Endothelial cell of umbilical vein (primary cell): ENCODE measurements around the gene HDGFL2. TPM values are rescaled to one million over a fixed set of nuclear protein-coding genes. Genes with fewer than 3 reads are reported as not detected.

Experiments used
- BruUV-seq: library from RNA; stranded (reverse); fragments of 400-500 nt; replicated peaks from 2 replicates; lab custom pipeline; 2021; lab: Mats Ljungman, UMichigan
- CTCF ChIA-PET: fragments of 300-600, 350-600 bp; sonication (Branson Sonifier 250); formaldehyde crosslinking; loops from one replicate; lab custom pipeline; 2021; ENCODE audit warnings: antibody characterized with exemption, inconsistent platforms; lab: Charles Lee
- POLR2A ChIA-PET: fragments of 300-600, 350-600 bp; sonication (Branson Sonifier 250); formaldehyde crosslinking; loops from one replicate; lab custom pipeline; 2021; ENCODE audit warnings: antibody characterized with exemption, inconsistent platforms; lab: Charles Lee
- DNase-seq: peaks from one replicate; pipeline ENCODE4 v3.0.0-alpha.2; 2011; ENCODE audit warnings: low read depth, low spot score
- FAIRE-seq: peaks from 2 replicates; lab custom pipeline; 2011; peaks lifted over from hg19 to GRCh38; lab: Jason Lieb, UNC
- H2AFZ ChIP-seq: 2 replicates; pipeline ENCODE4 v1.6.0; 2012; ENCODE audit warnings: low read depth, low read length, control low read depth, inconsistent platforms
- H3K27ac ChIP-seq: 2 replicates; pipeline ENCODE4 v1.5.1; 2011; ENCODE audit warnings: low read depth, mild to moderate bottlenecking, control low read depth, low read length, moderate library complexity; ENCODE audit not compliant: insufficient read depth
- H3K27me3 ChIP-seq, 2 experiments: 2 replicates each; pipeline versions ENCODE4 v1.6.0 to v1.6.1; 2011; ENCODE audit warnings: low read length in 2 of 2, mixed read lengths in 1 of 2; ENCODE audit not compliant: control insufficient read depth in 2 of 2, insufficient read depth in 2 of 2
- H3K36me3 ChIP-seq, 2 experiments: 2 replicates in 1 of 2; 3 replicates in 1 of 2; pipeline ENCODE4 v1.5.1; 2011; ENCODE audit warnings: low read length in 2 of 2, mild to moderate bottlenecking in 1 of 2, moderate library complexity in 1 of 2; ENCODE audit not compliant: control insufficient read depth in 2 of 2, insufficient read depth in 2 of 2; ENCODE audit errors: extremely low read depth in 1 of 2
- H3K4me1 ChIP-seq: 3 replicates; pipeline ENCODE4 v1.5.1; 2011; ENCODE audit warnings: mild to moderate bottlenecking, low read length; ENCODE audit not compliant: control insufficient read depth, insufficient read depth; ENCODE audit errors: extremely low read depth
- H3K4me2 ChIP-seq: 2 replicates; pipeline ENCODE4 v1.6.1; 2011; ENCODE audit warnings: low read length, control low read depth, mixed read lengths; ENCODE audit not compliant: insufficient read depth
- H3K4me3 ChIP-seq, 3 experiments: fragments of 200-600 bp in 1 of 3; sonication (generic), shearing (Covaris generic) in 1 of 3; replicated peaks in 1 of 3; 2 replicates each; pipeline ENCODE4 v1.5.1; 2011 to 2016; ENCODE audit warnings: control low read depth in 3 of 3, low read length in 3 of 3, mild to moderate bottlenecking in 2 of 3, inconsistent platforms in 1 of 3, low read depth in 1 of 3, moderate library complexity in 1 of 3; ENCODE audit not compliant: insufficient read depth in 1 of 3
- H3K79me2 ChIP-seq: 2 replicates; pipeline ENCODE4 v1.6.0; 2012; ENCODE audit warnings: low read length, inconsistent platforms; ENCODE audit not compliant: control insufficient read depth, insufficient read depth
- H3K9ac ChIP-seq: replicated peaks from 2 replicates; pipeline ENCODE3; 2011; ENCODE audit warnings: low read length, control low read depth; ENCODE audit not compliant: insufficient read depth; ENCODE audit errors: extremely low read depth
- H3K9me1 ChIP-seq: replicated peaks from 3 replicates; pipeline ENCODE4 v1.6.0; 2011; ENCODE audit warnings: mild to moderate bottlenecking, low read length; ENCODE audit not compliant: control insufficient read depth, insufficient read depth; ENCODE audit errors: extremely low read depth
- H3K9me3 ChIP-seq: replicated peaks from 2 replicates; pipeline ENCODE4 v1.5.1; 2012; ENCODE audit warnings: low read length, inconsistent platforms; ENCODE audit not compliant: control insufficient read depth, insufficient read depth
- H4K20me1 ChIP-seq: replicated peaks from 2 replicates; pipeline ENCODE3; 2011; ENCODE audit warnings: mild to moderate bottlenecking, low read length; ENCODE audit not compliant: control insufficient read depth, insufficient read depth; ENCODE audit errors: extremely low read depth
- CTCF ChIP-seq, 2 donors: IDR thresholded peaks; 1 replicate in 1 of 2; 2 replicates in 1 of 2; pipeline ENCODE4 v1.5.1; 2011; ENCODE audit warnings: low read length in 2 of 2, mild to moderate bottlenecking in 2 of 2, moderate library complexity in 2 of 2, control low read depth in 1 of 2, inconsistent platforms in 1 of 2, low read depth in 1 of 2; ENCODE audit not compliant: insufficient read depth in 1 of 2; ENCODE audit errors: extremely low read depth in 1 of 2
- EZH2 ChIP-seq: IDR thresholded peaks from 2 replicates; pipeline ENCODE4 v1.6.1; 2012; ENCODE audit warnings: borderline replicate concordance, low read depth, mild to moderate bottlenecking, moderate library complexity, low read length, inconsistent platforms; ENCODE audit not compliant: severe bottlenecking
- FOS ChIP-seq: IDR thresholded peaks from 2 replicates; pipeline ENCODE4 v1.6.1; 2011; ENCODE audit warnings: mild to moderate bottlenecking, low read length, moderate library complexity, borderline replicate concordance; ENCODE audit not compliant: insufficient read depth
- GATA2 ChIP-seq: IDR thresholded peaks from 2 replicates; pipeline ENCODE4 v1.7.0; 2011; ENCODE audit warnings: low read depth, mild to moderate bottlenecking, moderate library complexity, mixed read lengths, low read length; ENCODE audit not compliant: insufficient read length, insufficient read depth
- JUN ChIP-seq: IDR thresholded peaks from 2 replicates; pipeline ENCODE4 v1.6.1; 2011; ENCODE audit warnings: borderline replicate concordance, low read depth; ENCODE audit not compliant: insufficient read length, insufficient read depth
- MAX ChIP-seq: IDR thresholded peaks from 2 replicates; pipeline ENCODE4 v1.6.1; 2011; ENCODE audit not compliant: insufficient read depth, insufficient read length
- MYC ChIP-seq: IDR thresholded peaks from one replicate; pipeline ENCODE4 v1.6.1; 2011; ENCODE audit warnings: mild to moderate bottlenecking, low read depth, low read length
- POLR2A ChIP-seq: IDR thresholded peaks from 2 replicates; pipeline ENCODE4 v1.6.1; 2012; ENCODE audit warnings: low read depth, mild to moderate bottlenecking, control low read depth, low read length
- POLR2AphosphoS5 ChIP-seq: IDR thresholded peaks from 2 replicates; pipeline ENCODE4 v1.6.1; 2012; ENCODE audit warnings: low read depth, mild to moderate bottlenecking, control low read depth, low read length, moderate library complexity; ENCODE audit not compliant: insufficient read depth
- dilution Hi-C: fragments of 300-500 bp; cut with MboI; formaldehyde crosslinking; loops from one replicate; pipeline ENCODE4 v1.15.0; 2019; ENCODE audit warnings: low sequenced_read_pairs; ENCODE audit not compliant: extremely low pct_ligation_motif_present
- intact Hi-C: fragments of 100-400 bp; cut with micrococcal nuclease; formaldehyde crosslinking; loops from one replicate; pipeline ENCODE4 v1.10.0; 2022
- polyA plus RNA-seq, 4 experiments: library from polyadenylated mRNA; depleted of rRNA in 3 of 4; stranded (reverse) in 3 of 4; unstranded in 1 of 4; fragments of >200 nt; gene quantifications; 2 replicates each; pipeline versions ENCODE4 v1.2.1 to v1.2.3, GENCODE V29; 2011 to 2012; ENCODE audit warnings: missing spikeins in 1 of 4
- total RNA-seq: library from RNA; stranded (reverse); gene quantifications from 2 replicates; pipeline ENCODE4 v1.2.3, GENCODE V29; 2021

The HDGFL2 gene
- total and polyA plus RNA-seq, 2 donors (not counting 3 experiments of a cell fraction or from before 2014, with no cell fraction given), result 39.1 to 79.6 TPM

GRCh38 chr19:4537953-4538600, 66.0 kb downstream of the HDGFL2 start:
- Histone ChIP-seq H3K79me2 (no peaks in the 10 kb centered on the region), H3K9ac (no peak overlapping the region), H3K27me3 (no peaks in the 10 kb centered on the region), H3K9me3 (no peaks in the 10 kb centered on the region), H3K36me3 (no peaks in the 10 kb centered on the region), H2AFZ (no peak overlapping the region), H3K9me1 (no peaks in the 10 kb centered on the region), H4K20me1 (no peaks in the 10 kb centered on the region), H3K4me3 (no peak overlapping the region), H3K27ac (no peak overlapping the region), H3K4me2 (no peak overlapping the region), H3K4me1 (peaks cover 11% of the 10 kb centered on the region)
- ChIA-PET CTCF (interaction anchor here (0.8 to 1.3 kb wide), 2 partner anchors 13 to 15 kb away, joined by 3 to 9 read pairs; no protein-coding TSS in a partner anchor), POLR2A (no interaction called here)
- dilution Hi-C loops, result no loop called here
- intact Hi-C loops, result no loop called here
- DNase-seq, result no peak
- BruUV-seq, result no TSS peak
- no peak for FAIRE-seq
- no peak for TF ChIP-seq MYC
- TF ChIP-seq FOS, result no peak
- TF ChIP-seq MAX, result no peak
- TF ChIP-seq GATA2, result no peak

- no peaks in the 10 kb centered on the region for H3K36me3 ChIP-seq
- FAIRE-seq, result no peak
- H3K9me1 ChIP-seq, result no peaks in the 10 kb centered on the region
- peaks cover 11% of the 10 kb centered on the region for H3K4me1 ChIP-seq
- no peak overlapping the region for H3K9ac ChIP-seq
- H3K79me2 ChIP-seq, result no peaks in the 10 kb centered on the region
- POLR2A ChIA-PET, result no interaction called here
- no peak overlapping the region for H3K27ac ChIP-seq
- H2AFZ ChIP-seq, result no peak overlapping the region
- H3K4me2 ChIP-seq, result no peak overlapping the region
- TF ChIP-seq POLR2AphosphoS5, result no peak
- no peak for TF ChIP-seq JUN
- no peak for TF ChIP-seq EZH2
- TF ChIP-seq MYC, result no peak
- no peak for TF ChIP-seq GATA2
- no peak for TF ChIP-seq MAX
- TF ChIP-seq CTCF (IDR thresholded peaks at IDR 0.05; ENCODE audit: extremely low read depth in 1 of 2, insufficient read depth in 1 of 2, low read depth in 1 of 2, low read length in 2 of 2), result no peak
- no peak for TF ChIP-seq POLR2A
- no peak for TF ChIP-seq FOS
- no peaks in the 10 kb centered on the region for H3K27me3 ChIP-seq
- H3K4me3 ChIP-seq, result no peak overlapping the region
- H4K20me1 ChIP-seq, result no peaks in the 10 kb centered on the region
- dilution Hi-C loops (no loop called here), intact Hi-C loops (no loop called here)
- BruUV-seq, result no TSS peak
- DNase-seq, result no peak
- no peaks in the 10 kb centered on the region for H3K9me3 ChIP-seq
- CTCF ChIA-PET, result interaction anchor here (0.7 to 1.3 kb wide), 4 partner anchors 9 to 96 kb away, joined by 3 to 9 read pairs (median 5); no protein-coding TSS in a partner anchor
These were observed 66.5 kb downstream of the HDGFL2 start for GRCh38 chr19:4538601-4538954.
